EH (cell line): ENCODE data around the gene RACK1.

Experiments used
- DNase-seq: peaks from one replicate; pipeline ENCODE4 v3.0.0-alpha.2; 2015; ENCODE audit warnings: low read depth

RACK1 gene

GRCh38 chr5:181195249-181195761 is 48.4 kb downstream of the RACK1 start:
- no peak for DNase-seq

- DNase-seq = no peak
Observed at GRCh38 chr5:181194489-181195248, 49.0 kb downstream of the RACK1 start.

GRCh38 chr5:181193656-181194055 is 50.0 kb downstream of the RACK1 start:
- DNase-seq = no peak

DNA sequence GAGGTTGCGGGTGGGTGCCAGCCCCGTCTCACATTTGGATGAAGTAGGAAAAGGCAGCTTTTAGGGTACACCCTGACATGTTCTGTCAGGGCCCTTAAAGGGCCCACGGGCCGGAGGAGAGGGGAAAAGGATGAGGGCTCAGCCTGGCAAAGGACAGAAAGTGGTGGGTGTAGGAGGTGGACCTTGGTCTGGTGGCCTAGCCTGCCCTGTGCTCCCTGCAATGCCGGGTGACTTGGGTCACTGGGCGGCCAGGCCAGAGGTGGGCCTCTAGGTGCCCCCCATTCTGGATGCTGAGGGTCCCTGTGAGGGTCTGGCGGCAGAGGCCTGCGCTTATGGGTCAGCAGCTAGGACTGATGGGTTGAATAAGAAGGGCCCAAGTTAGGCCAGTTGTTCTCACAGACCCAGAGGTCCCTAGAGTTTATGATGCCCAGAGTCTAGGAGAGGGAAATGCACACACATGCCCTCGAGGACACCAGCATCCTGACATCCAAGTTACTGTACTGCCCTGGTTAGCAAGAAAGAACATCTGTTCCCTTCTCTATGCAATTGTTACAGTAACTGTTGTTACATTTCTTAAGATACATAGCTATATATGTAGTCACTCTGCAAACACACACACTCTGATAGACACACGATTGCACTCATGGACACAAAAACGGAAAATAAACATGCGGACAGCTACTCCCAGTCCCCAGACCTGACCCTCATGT is 51.2 kb downstream of the RACK1 start:
- DNase-seq = peak; percentile 27

GRCh38 chr5:181191526-181192336 is 52.0 kb downstream of the RACK1 start:
- DNase-seq = peak; percentile 97

- DNase-seq = no peak
Observed at GRCh38 chr5:181190711-181191525, 52.8 kb downstream of the RACK1 start.

GRCh38 chr5:181189962-181190710 is 53.6 kb downstream of the RACK1 start:
- DNase-seq = no peak

- peak; percentile 46 for DNase-seq
Observed at GRCh38 chr5:181189363-181189961, 54.2 kb downstream of the RACK1 start.

GRCh38 chr5:181188700-181189362 is 54.9 kb downstream of the RACK1 start:
- DNase-seq = peak; percentile 82

- peak; percentile 88 for DNase-seq
Observed at GRCh38 chr5:181187500-181188213, 56.0 kb downstream of the RACK1 start.

GRCh38 chr5:181186986-181187499 is 56.7 kb downstream of the RACK1 start:
- DNase-seq = no peak
